A549 (cell line): ENCODE measurements around the gene TP53BP2.

Experiments
- JUNB ChIP-seq: fragments of >200 bp; sonication (Bioruptor Twin); formaldehyde crosslinking; IDR thresholded peaks from 2 replicates; pipeline ENCODE4 v1.6.1; 2016
- MYC ChIP-seq: IDR thresholded peaks from 2 replicates; pipeline ENCODE4 v1.6.1; 2012; ENCODE audit warnings: mild to moderate bottlenecking, inconsistent platforms, low read length, improper control_type of control experiment, borderline replicate concordance
- SREBF2 ChIP-seq: fragments of 450-650 bp; IDR thresholded peaks from 2 replicates; pipeline ENCODE4 v1.6.1; 2014; ENCODE audit warnings: mild to moderate bottlenecking, moderate library complexity

- TF ChIP-seq MYC: no peak
- no peak for TF ChIP-seq SREBF2
- no peak for TF ChIP-seq JUNB
These were observed 90.3 kb downstream of the TP53BP2 start for GRCh38 chr1:223755432-223755792.
